Lower leg skin (tissue), 3 donors: ENCODE data around the gene F2RL3.

ENCODE experiments used
- POLR2A ChIP-seq, 2 donors: fragments of 450-650 bp; IDR thresholded peaks; one replicate each; pipeline ENCODE4 v1.6.1; 2016 to 2017; ENCODE audit warnings: antibody characterized with exemption in 2 of 2, mild to moderate bottlenecking in 1 of 2, moderate library complexity in 1 of 2
- TF ChIP-seq, protein P1 (sequence below), 3 donors: fragments of 450-650 bp; IDR thresholded peaks; one replicate each; pipeline ENCODE4 v1.5.1; 2016; ENCODE audit warnings: antibody characterized with exemption in 3 of 3, mild to moderate bottlenecking in 3 of 3, moderate library complexity in 2 of 3

DNA sequence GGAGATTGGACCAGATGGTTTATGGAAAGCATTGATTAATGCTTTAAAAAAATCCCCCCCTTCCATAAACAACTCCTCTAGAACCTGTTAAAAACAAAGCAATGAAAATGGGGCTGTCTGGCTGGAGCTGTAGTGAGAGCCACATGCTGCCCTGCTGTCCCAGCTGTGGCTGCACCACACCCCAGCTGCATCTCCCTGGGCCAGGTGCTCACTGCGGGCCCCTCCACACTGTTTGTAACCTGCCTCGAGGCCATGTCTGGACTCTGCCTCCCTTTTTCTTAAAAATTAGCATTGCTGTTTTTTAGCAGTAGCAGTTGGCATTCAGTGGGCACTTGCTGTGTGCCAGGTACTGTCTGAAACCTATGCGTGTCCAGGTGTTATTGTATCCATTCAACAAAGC, 15.2 kb upstream of the F2RL3 start:
- TF ChIP-seq POLR2A (IDR thresholded peaks at IDR 0.05) = no peak
- TF ChIP-seq, protein P1, sequence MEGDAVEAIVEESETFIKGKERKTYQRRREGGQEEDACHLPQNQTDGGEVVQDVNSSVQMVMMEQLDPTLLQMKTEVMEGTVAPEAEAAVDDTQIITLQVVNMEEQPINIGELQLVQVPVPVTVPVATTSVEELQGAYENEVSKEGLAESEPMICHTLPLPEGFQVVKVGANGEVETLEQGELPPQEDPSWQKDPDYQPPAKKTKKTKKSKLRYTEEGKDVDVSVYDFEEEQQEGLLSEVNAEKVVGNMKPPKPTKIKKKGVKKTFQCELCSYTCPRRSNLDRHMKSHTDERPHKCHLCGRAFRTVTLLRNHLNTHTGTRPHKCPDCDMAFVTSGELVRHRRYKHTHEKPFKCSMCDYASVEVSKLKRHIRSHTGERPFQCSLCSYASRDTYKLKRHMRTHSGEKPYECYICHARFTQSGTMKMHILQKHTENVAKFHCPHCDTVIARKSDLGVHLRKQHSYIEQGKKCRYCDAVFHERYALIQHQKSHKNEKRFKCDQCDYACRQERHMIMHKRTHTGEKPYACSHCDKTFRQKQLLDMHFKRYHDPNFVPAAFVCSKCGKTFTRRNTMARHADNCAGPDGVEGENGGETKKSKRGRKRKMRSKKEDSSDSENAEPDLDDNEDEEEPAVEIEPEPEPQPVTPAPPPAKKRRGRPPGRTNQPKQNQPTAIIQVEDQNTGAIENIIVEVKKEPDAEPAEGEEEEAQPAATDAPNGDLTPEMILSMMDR (IDR thresholded peaks at IDR 0.05) = no peak
